ENCODE results near the gene SUN3.

The SUN3 gene

GRCh38 chr7:47973739-47974138 lies 55.2 kb downstream of the SUN3 start:
- peak overlapping the region; percentile 70 for H3K27ac Mint-ChIP-seq
- H3K4me3 Mint-ChIP-seq: peak overlapping the region; percentile 14
- peaks cover 64% of the 10 kb centered on the region for H3K4me1 Mint-ChIP-seq
- ATAC-seq: peak; percentile 84
- no peaks in the 10 kb centered on the region for H3K27me3 Mint-ChIP-seq
- H3K9me3 Mint-ChIP-seq: no peaks in the 10 kb centered on the region
- H3K36me3 Mint-ChIP-seq: peaks cover 78% of the 10 kb centered on the region

GRCh38 chr7:47970761-47971160 lies 58.1 kb downstream of the SUN3 start:
- no peaks in the 10 kb centered on the region for H3K9me3 Mint-ChIP-seq
- no peak overlapping the region for H3K27ac Mint-ChIP-seq
- H3K36me3 Mint-ChIP-seq: peaks cover 79% of the 10 kb centered on the region
- ATAC-seq: no peak
- H3K4me3 Mint-ChIP-seq: no peak overlapping the region
- H3K27me3 Mint-ChIP-seq: no peaks in the 10 kb centered on the region
- H3K4me1 Mint-ChIP-seq: peaks cover 46% of the 10 kb centered on the region

GRCh38 chr7:47968847-47969774 lies 59.8 kb downstream of the SUN3 start:
- no peak overlapping the region for H3K4me3 Mint-ChIP-seq
- no peak overlapping the region for H3K27ac Mint-ChIP-seq
- H3K36me3 Mint-ChIP-seq: peaks cover 85% of the 10 kb centered on the region
- H3K9me3 Mint-ChIP-seq: no peaks in the 10 kb centered on the region
- no peaks in the 10 kb centered on the region for H3K27me3 Mint-ChIP-seq
- peak; percentile 64 for ATAC-seq
- peaks cover 37% of the 10 kb centered on the region for H3K4me1 Mint-ChIP-seq

- no peaks in the 10 kb centered on the region for H3K27me3 Mint-ChIP-seq
- H3K9me3 Mint-ChIP-seq: no peaks in the 10 kb centered on the region
- H3K36me3 Mint-ChIP-seq: peaks cover 85% of the 10 kb centered on the region
- ATAC-seq: no peak
- H3K4me3 Mint-ChIP-seq: no peak overlapping the region
- H3K27ac Mint-ChIP-seq: no peak overlapping the region
- peaks cover 23% of the 10 kb centered on the region for H3K4me1 Mint-ChIP-seq
Observed at GRCh38 chr7:47967708-47968107, 61.2 kb downstream of the SUN3 start.

- Mint-ChIP-seq H3K27ac (no peak overlapping the region), H3K9me3 (no peaks in the 10 kb centered on the region), H3K4me1 (peaks cover 17% of the 10 kb centered on the region), H3K4me3 (no peak overlapping the region), H3K36me3 (peaks cover 85% of the 10 kb centered on the region), H3K27me3 (no peaks in the 10 kb centered on the region)
- no peak for ATAC-seq
Observed at GRCh38 chr7:47967123-47967522, 61.8 kb downstream of the SUN3 start.

- Mint-ChIP-seq H3K4me1 (peaks cover 17% of the 10 kb centered on the region), H3K9me3 (no peaks in the 10 kb centered on the region), H3K4me3 (no peak overlapping the region), H3K27ac (no peak overlapping the region), H3K27me3 (no peaks in the 10 kb centered on the region), H3K36me3 (peaks cover 89% of the 10 kb centered on the region)
- no peak for ATAC-seq
Observed at GRCh38 chr7:47965456-47965855, 63.5 kb downstream of the SUN3 start.

GRCh38 chr7:47962262-47962661 lies 66.6 kb downstream of the SUN3 start:
- no peak overlapping the region for H3K27ac Mint-ChIP-seq
- H3K27me3 Mint-ChIP-seq: no peaks in the 10 kb centered on the region
- no peak for ATAC-seq
- H3K36me3 Mint-ChIP-seq: peaks cover 78% of the 10 kb centered on the region
- no peaks in the 10 kb centered on the region for H3K4me1 Mint-ChIP-seq
- no peak overlapping the region for H3K4me3 Mint-ChIP-seq
- H3K9me3 Mint-ChIP-seq: no peaks in the 10 kb centered on the region

- Mint-ChIP-seq H3K36me3 (peaks cover 47% of the 10 kb centered on the region), H3K4me3 (no peak overlapping the region), H3K9me3 (no peaks in the 10 kb centered on the region), H3K4me1 (peaks cover 6% of the 10 kb centered on the region), H3K27ac (no peak overlapping the region), H3K27me3 (no peaks in the 10 kb centered on the region)
- no peak for ATAC-seq
Observed at GRCh38 chr7:47957156-47957555, 71.8 kb downstream of the SUN3 start.

- no peaks in the 10 kb centered on the region for H3K9me3 Mint-ChIP-seq
- no peak overlapping the region for H3K27ac Mint-ChIP-seq
- peaks cover 37% of the 10 kb centered on the region for H3K36me3 Mint-ChIP-seq
- no peak for ATAC-seq
- peaks cover 6% of the 10 kb centered on the region for H3K4me1 Mint-ChIP-seq
- H3K4me3 Mint-ChIP-seq: no peak overlapping the region
- H3K27me3 Mint-ChIP-seq: no peaks in the 10 kb centered on the region
Observed at GRCh38 chr7:47956220-47956619, 72.7 kb downstream of the SUN3 start.

GRCh38 chr7:47954231-47954911 lies 74.5 kb downstream of the SUN3 start:
- ATAC-seq: no peak

GRCh38 chr7:47953822-47954221 lies 75.1 kb downstream of the SUN3 start:
- no peak overlapping the region for H3K27ac Mint-ChIP-seq
- no peaks in the 10 kb centered on the region for H3K9me3 Mint-ChIP-seq
- H3K27me3 Mint-ChIP-seq: no peaks in the 10 kb centered on the region
- peaks cover 29% of the 10 kb centered on the region for H3K36me3 Mint-ChIP-seq
- no peak overlapping the region for H3K4me3 Mint-ChIP-seq
- ATAC-seq: no peak
- peaks cover 6% of the 10 kb centered on the region for H3K4me1 Mint-ChIP-seq

More at GRCh38 chr7:47954231-47954911, 74.5 kb downstream of the SUN3 start:
- no peaks in the 10 kb centered on the region for H3K27me3 Mint-ChIP-seq
- H3K36me3 Mint-ChIP-seq: peaks cover 29% of the 10 kb centered on the region
- H3K4me1 Mint-ChIP-seq: peaks cover 6% of the 10 kb centered on the region
- H3K9me3 Mint-ChIP-seq: no peaks in the 10 kb centered on the region
- no peak overlapping the region for H3K27ac Mint-ChIP-seq
- H3K4me3 Mint-ChIP-seq: no peak overlapping the region

- Mint-ChIP-seq H3K4me3 (no peak overlapping the region), H3K9me3 (no peaks in the 10 kb centered on the region), H3K36me3 (peaks cover 18% of the 10 kb centered on the region), H3K27ac (no peak overlapping the region), H3K27me3 (no peaks in the 10 kb centered on the region), H3K4me1 (peaks cover 6% of the 10 kb centered on the region)
- ATAC-seq: no peak
Observed at GRCh38 chr7:47952224-47952623, 76.7 kb downstream of the SUN3 start.

GRCh38 chr7:47951374-47951773 lies 77.5 kb downstream of the SUN3 start:
- H3K4me3 Mint-ChIP-seq: no peak overlapping the region
- H3K27ac Mint-ChIP-seq: no peak overlapping the region
- peaks cover 18% of the 10 kb centered on the region for H3K36me3 Mint-ChIP-seq
- H3K9me3 Mint-ChIP-seq: no peaks in the 10 kb centered on the region
- H3K4me1 Mint-ChIP-seq: peaks cover 6% of the 10 kb centered on the region
- H3K27me3 Mint-ChIP-seq: no peaks in the 10 kb centered on the region
- no peak for ATAC-seq

- H3K27me3 Mint-ChIP-seq: no peaks in the 10 kb centered on the region
- peaks cover 6% of the 10 kb centered on the region for H3K4me1 Mint-ChIP-seq
- peaks cover 18% of the 10 kb centered on the region for H3K36me3 Mint-ChIP-seq
- H3K4me3 Mint-ChIP-seq: no peak overlapping the region
- no peak for ATAC-seq
- H3K27ac Mint-ChIP-seq: no peak overlapping the region
- H3K9me3 Mint-ChIP-seq: no peaks in the 10 kb centered on the region
Observed at GRCh38 chr7:47950714-47951113, 78.2 kb downstream of the SUN3 start.

- H3K36me3 Mint-ChIP-seq: peaks cover 13% of the 10 kb centered on the region
- no peaks in the 10 kb centered on the region for H3K9me3 Mint-ChIP-seq
- H3K4me1 Mint-ChIP-seq: peaks cover 6% of the 10 kb centered on the region
- no peak overlapping the region for H3K4me3 Mint-ChIP-seq
- ATAC-seq: no peak
- no peaks in the 10 kb centered on the region for H3K27me3 Mint-ChIP-seq
- H3K27ac Mint-ChIP-seq: no peak overlapping the region
Observed at GRCh38 chr7:47949703-47950102, 79.2 kb downstream of the SUN3 start.

Measured in stimulated activated memory B cell treated with anti-CD40 and anti-IgM and Interleukin-4, amounts not matched to agents 10 μg/mL and 1 μg/mL and 100 μg/mL, for 72 hours (primary cell).